Measurements from ENCODE around the gene TRUB1.
A peak's percentile ranks its signal among the peaks of the same experiment; 100 is the strongest.
"Not testable (repeated sequence)": the region's sequence is repeated elsewhere in the genome, so short reads cannot be mapped to it uniquely, and the experiment has no call there.

Gene TRUB1

GRCh38 chr10:114937962-114938855 is at the start of gene TRUB1:
TRUB1 (plus strand) TSS chr10:114938195; CDS start chr10:114938254, 59 bp downstream.
- peak; percentile 96 for DNase-seq (ENCODE audit: low spot score)

DNA sequence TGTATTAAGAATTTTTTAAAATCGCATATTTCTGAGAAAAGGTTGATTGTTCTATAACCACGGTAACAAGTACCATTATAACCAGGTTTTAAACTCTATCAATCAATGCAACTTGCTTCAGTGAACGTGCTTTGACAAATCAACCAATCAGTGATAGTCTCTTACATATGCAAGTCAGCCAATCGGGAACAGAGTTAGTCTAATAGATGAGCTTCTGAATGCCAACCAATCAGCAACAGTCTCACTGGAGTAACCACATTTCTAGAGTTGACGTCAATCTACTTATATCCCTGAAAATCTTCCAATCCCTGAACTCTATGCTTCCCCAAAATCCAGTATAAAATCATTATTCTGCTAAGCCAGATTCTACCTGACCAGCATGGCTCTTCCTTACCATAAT is 44.7 kb upstream of the TRUB1 start:
- no peak for DNase-seq (ENCODE audit: low spot score)

DNA sequence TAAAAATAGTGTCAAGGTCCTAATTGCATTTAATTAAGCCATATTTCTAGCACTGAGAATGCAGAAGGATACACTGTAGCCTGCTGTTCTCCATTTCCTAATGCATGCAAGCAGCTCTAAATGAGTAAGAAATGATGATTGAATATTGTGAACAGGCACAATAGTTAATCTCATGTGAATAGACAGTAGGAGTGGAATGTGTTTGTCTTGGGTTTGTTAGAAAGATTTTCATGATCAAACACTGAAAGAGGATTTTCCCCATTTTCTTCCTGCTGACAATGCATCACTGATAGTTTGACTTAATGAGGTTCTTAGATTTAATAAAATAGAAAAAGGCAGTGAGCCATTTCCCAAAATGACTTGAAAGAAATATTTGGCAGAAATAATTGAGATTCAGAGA is 43.1 kb upstream of the TRUB1 start:
- no peak for DNase-seq (ENCODE audit: low spot score)

GRCh38 chr10:114897011-114897410 is 41.0 kb upstream of the TRUB1 start:
- not testable (repeated sequence) for DNase-seq (ENCODE audit: low spot score)

DNA sequence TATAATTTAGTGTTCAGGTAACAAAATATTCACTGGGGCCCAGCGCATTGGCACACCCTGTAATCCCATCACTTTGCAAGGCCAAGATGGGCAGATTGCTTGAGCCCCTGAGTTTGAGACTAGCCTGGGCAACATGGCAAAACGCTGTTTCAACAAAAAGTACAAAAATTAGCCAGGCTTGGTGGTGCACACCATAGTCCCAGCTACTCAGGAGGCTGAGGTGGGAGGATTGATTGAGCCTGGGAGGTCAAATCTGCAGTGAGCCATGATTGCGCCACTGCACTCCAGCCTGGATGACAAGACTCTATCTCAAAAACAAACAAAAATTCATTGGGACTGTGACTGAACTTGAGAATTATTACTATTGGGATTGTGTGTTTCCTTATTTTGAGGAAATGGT is 40.4 kb upstream of the TRUB1 start:
- no peak for DNase-seq (ENCODE audit: low spot score)

- no peak for DNase-seq (ENCODE audit: low spot score)
Observed at GRCh38 chr10:114899982-114900381, 38.0 kb upstream of the TRUB1 start.

GRCh38 chr10:114900658-114901057 is 37.3 kb upstream of the TRUB1 start:
- DNase-seq (ENCODE audit: low spot score) = no peak

- DNase-seq (ENCODE audit: low spot score) = no peak
Observed at GRCh38 chr10:114902151-114902550, 35.8 kb upstream of the TRUB1 start.

DNA sequence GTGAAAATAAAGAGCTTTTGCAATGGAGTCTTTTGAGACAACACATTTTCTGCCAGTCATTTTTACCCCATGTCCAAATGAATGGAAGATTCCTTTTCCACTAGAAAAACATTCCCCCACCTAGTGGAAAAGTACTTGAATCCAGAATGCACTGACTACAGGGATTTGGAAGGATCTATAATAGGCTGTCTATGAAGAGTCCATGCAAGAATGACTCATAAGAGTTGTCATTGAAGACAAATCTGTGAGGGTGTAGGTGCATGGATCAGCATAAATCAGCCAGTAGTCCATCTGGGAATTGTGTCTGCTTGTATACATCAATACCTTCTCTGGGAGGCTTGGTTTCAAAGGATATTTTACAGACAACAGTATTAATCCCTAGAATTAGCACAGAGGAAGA is 32.5 kb upstream of the TRUB1 start:
- no peak for DNase-seq (ENCODE audit: low spot score)

GRCh38 chr10:114906981-114907380 is 31.0 kb upstream of the TRUB1 start:
- no peak for DNase-seq (ENCODE audit: low spot score)

DNA sequence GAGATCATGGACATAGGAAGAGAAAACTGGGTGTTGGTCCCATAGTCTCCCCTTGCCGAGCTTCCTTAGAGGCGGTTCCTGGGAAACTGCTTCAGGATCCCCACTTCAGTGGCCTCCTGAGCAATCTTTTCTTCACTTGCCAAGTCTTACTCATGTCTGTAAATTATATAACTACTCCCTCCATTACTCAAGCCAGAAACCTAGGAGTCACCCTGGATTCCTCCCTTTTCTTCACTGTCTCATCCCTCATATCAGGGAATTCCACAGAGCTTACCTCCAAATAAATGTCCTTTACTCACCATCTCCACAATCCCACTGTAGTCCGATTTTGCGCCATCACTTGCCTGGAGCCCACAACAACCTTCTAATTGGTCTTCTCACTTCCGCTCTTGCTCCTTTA is 29.1 kb upstream of the TRUB1 start:
- no peak for DNase-seq (ENCODE audit: low spot score)

GRCh38 chr10:114911052-114911711 is 26.8 kb upstream of the TRUB1 start:
- DNase-seq (ENCODE audit: low spot score) = no peak

- DNase-seq (ENCODE audit: low spot score) = no peak
Observed at GRCh38 chr10:114911801-114912469, 26.1 kb upstream of the TRUB1 start.

- DNase-seq (ENCODE audit: low spot score) = no peak
Observed at GRCh38 chr10:114912470-114912859, 25.5 kb upstream of the TRUB1 start.

GRCh38 chr10:114914560-114914959 is 23.4 kb upstream of the TRUB1 start:
- DNase-seq (ENCODE audit: low spot score) = no peak

DNA sequence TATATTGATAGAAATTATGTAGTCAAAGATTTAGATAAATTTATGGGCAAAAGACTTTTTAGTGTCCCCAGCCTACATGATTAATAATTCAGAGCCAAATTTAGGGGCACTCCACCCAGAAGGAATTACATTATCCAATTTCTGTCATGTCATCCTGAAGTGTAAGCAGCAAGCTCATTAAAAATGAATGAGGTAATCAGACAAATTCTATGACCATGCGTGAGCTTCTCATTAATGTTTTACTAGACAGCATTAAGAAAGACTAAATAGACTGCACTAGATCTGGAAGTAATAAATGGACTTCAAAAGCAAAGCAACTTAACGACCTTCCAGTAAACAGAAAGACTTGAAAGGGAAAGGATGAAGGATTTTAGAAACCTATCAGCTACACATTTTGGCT is 22.7 kb upstream of the TRUB1 start:
- DNase-seq (ENCODE audit: low spot score) = no peak

- DNase-seq (ENCODE audit: low spot score) = no peak
Observed at GRCh38 chr10:114916653-114917052, 21.3 kb upstream of the TRUB1 start.

DNA sequence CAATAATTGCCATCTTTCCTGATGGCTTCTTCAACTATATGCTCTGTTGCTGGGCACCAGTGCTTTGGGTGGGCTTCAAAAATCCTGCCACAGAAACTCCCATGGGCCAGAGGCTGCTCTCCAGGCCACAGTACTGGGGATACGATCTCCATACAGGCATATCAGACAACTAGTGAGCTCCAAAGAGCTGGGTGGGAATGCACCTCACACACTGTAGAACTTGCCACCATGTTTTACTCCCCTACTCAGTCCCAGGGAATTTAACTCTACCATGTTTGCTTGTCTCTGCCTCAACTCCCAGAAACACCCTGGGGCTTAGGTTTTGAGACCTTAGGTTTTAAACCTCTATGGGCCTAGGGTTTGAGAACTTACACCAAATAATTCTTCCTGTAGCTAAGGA is 20.5 kb upstream of the TRUB1 start:
- no peak for DNase-seq (ENCODE audit: low spot score)

GRCh38 chr10:114917927-114918672 is 19.9 kb upstream of the TRUB1 start:
- DNase-seq (ENCODE audit: low spot score) = no peak

DNA sequence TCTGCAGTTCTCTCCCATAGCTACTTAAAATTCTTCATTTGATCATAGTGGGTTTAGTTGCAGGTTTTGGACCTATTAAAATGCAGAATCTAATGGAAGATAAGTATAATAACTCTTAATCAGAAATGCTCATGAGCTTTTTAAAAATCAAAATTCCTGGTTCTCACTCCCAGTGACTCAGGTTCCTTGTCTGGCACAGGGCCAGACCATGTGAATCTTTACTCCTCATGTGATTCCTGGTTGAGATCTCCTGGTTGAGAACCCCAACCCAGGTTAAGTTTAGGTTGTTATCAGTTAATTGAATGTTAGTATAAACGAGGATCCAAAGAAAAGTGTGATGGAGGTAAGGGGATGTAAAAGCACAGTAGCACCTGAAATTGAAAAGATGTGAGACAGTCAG is 17.5 kb upstream of the TRUB1 start:
- DNase-seq (ENCODE audit: low spot score) = no peak

GRCh38 chr10:114922003-114922402 is 16.0 kb upstream of the TRUB1 start:
- DNase-seq (ENCODE audit: low spot score) = no peak

- DNase-seq (ENCODE audit: low spot score) = no peak
Observed at GRCh38 chr10:114923551-114923950, 14.4 kb upstream of the TRUB1 start.
